Rectal smooth muscle tissue (tissue), 1 donor: Measurements from ENCODE around the gene RIMS3.

Source experiments
- H3K27ac ChIP-seq: one replicate; pipeline ENCODE4 v1.7.0; 2013; ENCODE audit warnings: low read depth, low read length, inconsistent platforms
- H3K27me3 ChIP-seq: one replicate; pipeline ENCODE4 v1.7.0; 2013; ENCODE audit warnings: low read length; ENCODE audit not compliant: control insufficient read depth, insufficient read depth
- H3K36me3 ChIP-seq: one replicate; pipeline ENCODE4 v1.7.0; 2013; ENCODE audit warnings: low read length; ENCODE audit not compliant: control insufficient read depth, insufficient read depth
- H3K4me1 ChIP-seq: one replicate; pipeline ENCODE4 v1.7.0; 2013; ENCODE audit warnings: low read length; ENCODE audit not compliant: control insufficient read depth, insufficient read depth
- H3K4me3 ChIP-seq: one replicate; pipeline ENCODE4 v1.7.0; 2013; ENCODE audit warnings: low read length
- H3K9ac ChIP-seq: one replicate; pipeline ENCODE4 v1.7.0; 2013; ENCODE audit warnings: low read length

The RIMS3 gene

DNA sequence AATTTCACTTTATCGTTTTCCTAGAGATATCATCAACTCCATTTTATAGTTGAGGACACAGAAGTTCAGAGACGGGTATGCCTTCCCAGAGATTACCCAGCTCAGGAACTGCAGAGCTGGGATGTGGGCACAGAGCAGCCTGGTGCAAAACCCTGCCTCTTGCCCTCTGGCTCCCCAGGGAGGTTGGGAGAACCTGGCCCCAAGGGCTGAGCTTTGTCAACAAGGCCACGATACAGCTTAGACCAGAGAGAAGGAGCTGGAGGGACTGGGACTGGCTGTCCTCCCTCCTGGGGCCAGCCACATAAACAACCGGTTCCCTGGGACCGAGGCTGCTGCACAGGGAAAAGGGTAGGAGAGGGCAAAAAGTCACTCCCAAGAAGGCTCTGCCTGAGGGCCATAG is 3.8 kb downstream of the RIMS3 start:
- no peak overlapping the region for H3K4me3 ChIP-seq
- no peak overlapping the region for H3K9ac ChIP-seq
- no peak overlapping the region for H3K27ac ChIP-seq
- H3K36me3 ChIP-seq = no peaks in the 10 kb centered on the region
- H3K27me3 ChIP-seq = no peaks in the 10 kb centered on the region
- peaks cover 5% of the 10 kb centered on the region for H3K4me1 ChIP-seq

- Histone ChIP-seq H3K4me1 (no peaks in the 10 kb centered on the region), H3K9ac (no peak overlapping the region), H3K27ac (no peak overlapping the region), H3K27me3 (no peaks in the 10 kb centered on the region), H3K36me3 (no peaks in the 10 kb centered on the region), H3K4me3 (no peak overlapping the region)
Observed at GRCh38 chr1:40659649-40659947, 5.9 kb downstream of the RIMS3 start.

GRCh38 chr1:40658751-40659648 is 6.5 kb downstream of the RIMS3 start:
- H3K4me1 ChIP-seq = no peaks in the 10 kb centered on the region
- H3K27me3 ChIP-seq = no peaks in the 10 kb centered on the region
- H3K4me3 ChIP-seq = no peak overlapping the region
- no peaks in the 10 kb centered on the region for H3K36me3 ChIP-seq
- no peak overlapping the region for H3K9ac ChIP-seq
- H3K27ac ChIP-seq = no peak overlapping the region

DNA sequence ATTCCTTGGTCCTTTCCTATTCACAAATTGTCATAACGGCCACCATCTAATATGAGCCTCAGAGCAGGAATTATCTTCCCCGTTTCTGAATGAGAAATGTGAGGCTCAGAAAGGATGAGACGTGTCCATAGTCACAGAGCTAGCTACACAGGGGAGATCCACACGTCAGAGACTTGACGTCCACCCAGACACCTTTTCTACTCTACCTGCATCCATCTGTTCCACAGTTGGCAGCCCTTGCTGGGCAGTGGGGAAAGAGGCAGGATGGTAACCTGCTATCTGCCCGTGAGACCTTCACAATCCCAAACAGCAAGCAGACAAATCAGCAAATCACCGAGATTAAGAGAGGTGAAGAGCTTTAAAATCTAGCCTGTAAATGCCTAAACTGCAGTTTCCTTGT is 8.4 kb downstream of the RIMS3 start:
- H3K27ac ChIP-seq = no peak overlapping the region
- no peaks in the 10 kb centered on the region for H3K4me1 ChIP-seq
- no peaks in the 10 kb centered on the region for H3K36me3 ChIP-seq
- H3K27me3 ChIP-seq = no peaks in the 10 kb centered on the region
- H3K9ac ChIP-seq = no peak overlapping the region
- H3K4me3 ChIP-seq = no peak overlapping the region

GRCh38 chr1:40653851-40654537 is 11.5 kb downstream of the RIMS3 start:
- Histone ChIP-seq H3K4me3 (no peak overlapping the region), H3K36me3 (no peaks in the 10 kb centered on the region), H3K9ac (no peak overlapping the region), H3K4me1 (no peaks in the 10 kb centered on the region), H3K27me3 (no peaks in the 10 kb centered on the region), H3K27ac (no peak overlapping the region)

- H3K27ac ChIP-seq = no peak overlapping the region
- no peaks in the 10 kb centered on the region for H3K27me3 ChIP-seq
- H3K4me3 ChIP-seq = no peak overlapping the region
- H3K4me1 ChIP-seq = no peaks in the 10 kb centered on the region
- no peaks in the 10 kb centered on the region for H3K36me3 ChIP-seq
- H3K9ac ChIP-seq = no peak overlapping the region
Observed at GRCh38 chr1:40652979-40653378, 12.5 kb downstream of the RIMS3 start.

DNA sequence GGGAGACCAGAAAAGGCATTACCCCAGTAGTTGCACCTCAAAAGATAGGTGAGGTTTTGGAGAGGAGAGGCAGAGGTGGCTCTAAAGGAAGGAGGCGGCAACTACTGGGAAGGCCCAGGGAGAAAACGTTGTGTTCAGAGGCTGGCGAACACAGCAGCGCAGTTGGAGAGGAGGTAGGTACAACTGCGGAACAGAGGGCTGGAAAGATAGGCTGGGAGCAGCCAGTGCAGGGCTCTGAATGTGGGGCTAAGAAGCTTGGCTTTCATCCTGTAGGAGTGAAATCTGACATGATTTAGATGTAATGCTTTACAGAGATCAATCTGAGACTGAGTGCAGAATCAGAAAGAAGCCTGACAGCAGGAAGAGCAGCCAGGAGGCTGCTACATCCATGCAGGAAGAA is 13.0 kb downstream of the RIMS3 start:
- no peaks in the 10 kb centered on the region for H3K36me3 ChIP-seq
- no peak overlapping the region for H3K9ac ChIP-seq
- H3K27me3 ChIP-seq = no peaks in the 10 kb centered on the region
- H3K4me1 ChIP-seq = no peaks in the 10 kb centered on the region
- H3K27ac ChIP-seq = no peak overlapping the region
- H3K4me3 ChIP-seq = no peak overlapping the region

- H3K27ac ChIP-seq = no peak overlapping the region
- H3K36me3 ChIP-seq = no peaks in the 10 kb centered on the region
- no peak overlapping the region for H3K9ac ChIP-seq
- no peaks in the 10 kb centered on the region for H3K27me3 ChIP-seq
- H3K4me3 ChIP-seq = no peak overlapping the region
- H3K4me1 ChIP-seq = no peaks in the 10 kb centered on the region
Observed at GRCh38 chr1:40651138-40651857, 14.2 kb downstream of the RIMS3 start.

GRCh38 chr1:40650075-40650474 is 15.4 kb downstream of the RIMS3 start:
- Histone ChIP-seq H3K9ac (no peak overlapping the region), H3K36me3 (no peaks in the 10 kb centered on the region), H3K4me1 (no peaks in the 10 kb centered on the region), H3K27ac (no peak overlapping the region), H3K27me3 (no peaks in the 10 kb centered on the region), H3K4me3 (no peak overlapping the region)

DNA sequence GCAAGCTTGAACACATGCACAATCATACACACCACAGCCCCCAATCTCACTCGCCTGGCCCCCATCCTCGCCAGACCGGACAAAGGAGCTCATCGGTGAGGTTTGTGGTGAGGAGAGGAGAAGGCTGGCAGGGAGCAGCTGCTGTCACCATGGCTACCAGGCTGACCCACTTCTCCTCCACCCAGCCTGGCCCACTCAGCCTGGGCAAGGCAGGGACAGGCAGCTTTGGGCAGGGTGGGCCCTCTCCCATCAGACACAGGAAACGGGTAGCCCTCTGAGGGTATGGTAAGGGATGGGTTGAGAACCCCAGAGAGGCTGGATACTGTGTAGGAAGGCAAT is 15.9 kb downstream of the RIMS3 start:
- Histone ChIP-seq H3K36me3 (no peaks in the 10 kb centered on the region), H3K9ac (no peak overlapping the region), H3K4me1 (no peaks in the 10 kb centered on the region), H3K27me3 (no peaks in the 10 kb centered on the region), H3K4me3 (no peak overlapping the region), H3K27ac (no peak overlapping the region)

DNA sequence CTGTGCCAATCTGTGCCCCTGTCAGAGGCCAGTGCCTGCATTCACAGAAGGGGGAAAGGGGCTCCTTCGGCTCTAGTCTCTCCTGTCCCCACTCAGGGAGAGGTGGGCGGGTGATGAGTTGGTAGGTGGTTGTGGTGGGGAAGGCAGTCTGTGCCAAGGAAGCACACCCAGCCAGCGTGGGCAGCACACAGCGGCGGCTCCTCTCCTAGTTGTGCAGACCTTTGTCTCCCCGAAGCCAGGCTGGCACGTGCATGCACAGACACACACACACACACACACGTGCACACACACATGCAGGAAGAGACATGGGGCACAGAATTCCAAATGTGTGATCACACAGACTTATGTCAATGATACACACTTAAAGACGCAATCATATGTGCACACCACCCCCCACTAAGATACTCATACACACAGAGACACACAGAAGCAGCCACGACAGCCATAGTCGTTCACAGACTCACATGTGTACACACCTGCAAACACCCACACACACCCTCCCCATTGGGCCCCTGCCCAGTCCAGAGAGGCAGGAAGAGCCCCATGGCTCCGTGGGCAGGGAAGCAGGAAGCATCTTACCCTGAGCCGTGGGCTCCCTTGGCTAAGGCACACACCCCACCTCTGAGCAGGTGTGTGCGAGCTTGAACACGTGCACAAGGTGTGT is 16.4 kb downstream of the RIMS3 start:
- H3K36me3 ChIP-seq = no peaks in the 10 kb centered on the region
- no peaks in the 10 kb centered on the region for H3K4me1 ChIP-seq
- no peaks in the 10 kb centered on the region for H3K27me3 ChIP-seq
- H3K9ac ChIP-seq = no peak overlapping the region
- no peak overlapping the region for H3K4me3 ChIP-seq
- H3K27ac ChIP-seq = no peak overlapping the region

DNA sequence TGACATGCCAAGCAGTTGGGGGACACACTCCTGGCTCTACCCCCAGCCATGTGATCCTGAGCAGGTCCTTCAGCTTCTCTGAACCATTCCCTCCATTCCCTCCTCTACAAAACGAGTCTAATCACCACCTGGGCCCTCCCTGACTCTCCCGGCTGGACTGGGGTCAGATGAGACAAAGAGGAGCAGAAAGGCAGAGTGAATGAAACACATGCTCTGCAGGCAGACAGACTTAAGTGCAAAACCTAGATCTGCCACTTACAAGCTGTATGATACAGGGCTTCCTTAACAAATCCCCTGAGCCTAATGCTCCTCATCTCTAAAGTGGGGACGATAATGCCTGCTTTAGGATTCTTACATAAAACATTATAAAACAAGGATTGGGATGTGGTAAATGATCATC is 17.3 kb downstream of the RIMS3 start:
- Histone ChIP-seq H3K36me3 (no peaks in the 10 kb centered on the region), H3K4me1 (no peaks in the 10 kb centered on the region), H3K9ac (no peak overlapping the region), H3K27ac (no peak overlapping the region), H3K4me3 (no peak overlapping the region), H3K27me3 (no peaks in the 10 kb centered on the region)
